Breast epithelium (tissue), 3 donors: ENCODE measurements around the gene PLAGL1.

Source experiments
- POLR2AphosphoS5 ChIP-seq, 3 donors: sonication (generic); formaldehyde crosslinking; IDR thresholded peaks; one replicate each; pipeline ENCODE4 v1.6.1; 2017; ENCODE audit warnings: antibody characterized with exemption in 3 of 3
- TF ChIP-seq, protein P1 (sequence below), 3 donors: fragments of 450-650 bp; IDR thresholded peaks; one replicate each; pipeline ENCODE4 v1.5.1; 2016 to 2017; ENCODE audit warnings: antibody characterized with exemption in 3 of 3, mild to moderate bottlenecking in 3 of 3, moderate library complexity in 3 of 3

GRCh38 chr6:144017166-144018094 lies 9.4 kb upstream of the PLAGL1 start:
- TF ChIP-seq, protein P1, sequence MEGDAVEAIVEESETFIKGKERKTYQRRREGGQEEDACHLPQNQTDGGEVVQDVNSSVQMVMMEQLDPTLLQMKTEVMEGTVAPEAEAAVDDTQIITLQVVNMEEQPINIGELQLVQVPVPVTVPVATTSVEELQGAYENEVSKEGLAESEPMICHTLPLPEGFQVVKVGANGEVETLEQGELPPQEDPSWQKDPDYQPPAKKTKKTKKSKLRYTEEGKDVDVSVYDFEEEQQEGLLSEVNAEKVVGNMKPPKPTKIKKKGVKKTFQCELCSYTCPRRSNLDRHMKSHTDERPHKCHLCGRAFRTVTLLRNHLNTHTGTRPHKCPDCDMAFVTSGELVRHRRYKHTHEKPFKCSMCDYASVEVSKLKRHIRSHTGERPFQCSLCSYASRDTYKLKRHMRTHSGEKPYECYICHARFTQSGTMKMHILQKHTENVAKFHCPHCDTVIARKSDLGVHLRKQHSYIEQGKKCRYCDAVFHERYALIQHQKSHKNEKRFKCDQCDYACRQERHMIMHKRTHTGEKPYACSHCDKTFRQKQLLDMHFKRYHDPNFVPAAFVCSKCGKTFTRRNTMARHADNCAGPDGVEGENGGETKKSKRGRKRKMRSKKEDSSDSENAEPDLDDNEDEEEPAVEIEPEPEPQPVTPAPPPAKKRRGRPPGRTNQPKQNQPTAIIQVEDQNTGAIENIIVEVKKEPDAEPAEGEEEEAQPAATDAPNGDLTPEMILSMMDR (IDR thresholded peaks at IDR 0.05): no peak
- TF ChIP-seq POLR2AphosphoS5 (IDR thresholded peaks at IDR 0.05): no peak
